CD4-positive, alpha-beta T cell treated with Interleukin-6 at 100 ng/mL for 8 hours (primary cell): ENCODE measurements around the gene ZBTB7C.
A peak's percentile ranks its signal among the peaks of the same experiment; 100 is the strongest.

ENCODE experiments used
- DNase-seq: peaks from one replicate; pipeline ENCODE4 v3.0.0-alpha.2; 2020; ENCODE audit warnings: mixed read lengths, low spot score

The ZBTB7C gene

DNA sequence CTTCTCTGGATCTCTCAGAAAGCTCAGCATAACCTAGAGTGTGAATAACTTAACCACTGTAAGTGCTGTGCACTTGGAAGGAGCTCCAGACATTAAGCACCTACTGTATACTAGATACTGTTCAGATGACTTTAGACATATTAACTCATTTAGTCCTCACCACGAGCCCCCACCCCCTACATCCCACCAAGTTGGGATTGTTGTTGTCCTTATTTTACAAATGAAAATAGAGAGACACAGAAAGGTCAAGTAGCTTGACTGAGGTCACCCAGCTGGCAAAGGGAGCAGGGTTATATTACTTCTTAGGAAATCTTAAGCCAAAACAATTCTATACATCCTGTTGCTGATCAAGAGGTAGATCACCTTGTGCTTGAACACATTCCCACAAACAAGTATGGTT is 244.5 kb downstream of the ZBTB7C start:
- no peak for DNase-seq

DNA sequence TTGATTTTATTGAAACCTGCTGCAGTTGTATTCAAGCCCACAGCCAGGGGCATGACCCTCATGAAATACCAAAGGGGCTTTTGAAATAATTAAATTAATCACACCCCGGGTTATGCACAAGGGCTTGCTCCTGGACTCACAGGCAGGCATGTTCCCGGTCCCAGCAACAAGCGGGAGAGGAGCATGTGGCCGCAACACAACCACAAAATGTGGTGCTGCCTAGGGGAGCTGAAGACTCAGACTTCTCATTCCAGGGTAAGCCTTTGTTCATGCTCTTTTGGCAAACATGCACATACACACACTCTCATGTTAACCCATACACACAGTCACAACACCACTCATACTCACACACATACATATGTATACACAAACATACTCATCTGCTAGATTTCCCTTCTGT is 245.1 kb downstream of the ZBTB7C start:
- DNase-seq = no peak

DNA sequence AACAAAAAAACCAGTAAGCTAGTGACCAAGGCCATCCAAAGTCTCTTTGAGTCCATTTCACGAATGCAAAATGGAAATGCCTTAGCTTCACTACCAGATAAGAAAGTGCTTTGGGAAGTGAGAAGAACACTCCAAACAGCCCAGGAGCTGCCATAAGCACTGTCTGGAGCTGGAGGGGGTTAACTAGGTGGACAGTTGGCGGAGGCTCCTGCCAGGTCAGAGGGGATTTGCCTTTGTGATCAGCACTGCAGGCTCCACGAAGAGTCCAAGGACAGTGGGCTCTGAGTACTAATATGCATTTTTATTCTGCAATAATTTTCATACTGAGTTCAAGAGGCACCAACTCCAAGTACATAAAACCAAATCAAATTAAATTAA is 245.5 kb downstream of the ZBTB7C start:
- no peak for DNase-seq

DNA sequence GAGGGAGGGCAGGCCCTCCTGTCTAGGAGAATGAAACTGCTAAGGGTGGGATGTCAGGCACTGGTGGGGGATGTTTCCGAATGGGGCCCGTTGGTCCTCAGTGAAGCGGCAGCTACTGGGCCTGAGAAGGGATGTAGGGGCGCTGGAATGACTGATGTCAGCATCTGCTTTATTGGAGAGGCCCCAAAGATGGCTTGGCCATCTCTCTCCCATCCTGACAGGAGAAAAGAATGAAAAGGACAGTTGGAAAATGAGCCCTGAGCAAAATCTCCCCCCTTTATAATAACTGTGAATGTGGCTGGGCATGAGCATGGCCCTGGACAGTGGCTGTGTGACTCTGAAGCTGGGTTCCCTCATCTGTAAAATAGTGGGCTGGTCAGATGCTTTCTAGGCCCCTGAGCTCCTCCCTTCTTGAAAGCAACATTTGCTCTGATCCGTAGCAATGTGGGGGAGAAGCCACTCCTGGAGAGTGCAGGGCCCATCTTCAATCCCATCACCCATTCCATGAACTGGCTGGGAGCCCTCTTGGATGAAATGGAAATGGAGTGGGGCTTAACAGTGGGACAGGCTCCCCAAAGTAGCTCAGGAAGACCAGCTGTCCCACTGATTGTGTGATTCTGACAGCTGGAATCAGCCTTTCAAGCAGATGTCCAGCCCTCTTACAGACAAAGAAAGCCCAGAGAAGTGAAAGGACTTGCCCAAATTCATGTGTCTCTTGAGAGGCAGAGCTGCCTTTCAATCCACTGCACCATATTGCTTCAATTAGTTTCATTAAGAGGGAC is 246.0 kb downstream of the ZBTB7C start:
- DNase-seq = no peak

DNA sequence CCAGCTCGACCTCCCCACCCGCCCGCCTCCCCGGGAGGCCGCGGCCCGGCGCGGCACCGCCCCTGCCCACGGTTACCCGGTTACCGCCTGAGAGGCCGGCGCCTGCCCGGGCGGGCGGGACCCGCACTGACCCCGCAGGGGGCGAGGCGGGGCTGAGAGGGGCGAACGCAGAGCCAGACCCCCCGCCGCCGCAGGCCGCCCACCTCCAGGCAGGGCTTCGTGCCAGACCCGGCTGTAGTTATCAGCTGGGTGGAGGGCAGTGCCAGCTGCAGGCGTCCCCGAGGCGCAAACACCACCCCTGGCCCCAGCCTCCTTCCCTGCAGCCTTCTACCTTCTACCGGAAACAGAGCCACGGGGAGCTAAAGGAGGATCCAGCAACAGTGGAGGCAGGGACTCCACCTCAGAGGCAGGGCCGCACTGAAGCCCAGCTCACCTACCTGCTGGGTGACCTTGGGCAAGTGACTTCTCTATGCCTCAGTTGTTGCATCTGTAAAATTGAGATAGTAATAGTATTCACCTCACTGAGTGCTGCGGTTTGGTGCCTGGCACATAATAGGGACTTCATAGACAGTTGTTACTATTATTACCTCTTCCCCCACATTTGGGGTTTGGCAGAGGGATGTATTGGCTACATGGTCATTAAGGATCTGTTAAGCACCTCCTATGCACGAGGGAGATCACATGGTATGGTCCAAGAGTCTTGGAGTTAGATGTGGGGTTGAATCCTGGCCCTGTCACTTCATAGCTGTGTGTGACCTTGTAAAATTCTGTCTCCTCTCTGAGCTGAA is 247.1 kb downstream of the ZBTB7C start:
- no peak for DNase-seq

DNA sequence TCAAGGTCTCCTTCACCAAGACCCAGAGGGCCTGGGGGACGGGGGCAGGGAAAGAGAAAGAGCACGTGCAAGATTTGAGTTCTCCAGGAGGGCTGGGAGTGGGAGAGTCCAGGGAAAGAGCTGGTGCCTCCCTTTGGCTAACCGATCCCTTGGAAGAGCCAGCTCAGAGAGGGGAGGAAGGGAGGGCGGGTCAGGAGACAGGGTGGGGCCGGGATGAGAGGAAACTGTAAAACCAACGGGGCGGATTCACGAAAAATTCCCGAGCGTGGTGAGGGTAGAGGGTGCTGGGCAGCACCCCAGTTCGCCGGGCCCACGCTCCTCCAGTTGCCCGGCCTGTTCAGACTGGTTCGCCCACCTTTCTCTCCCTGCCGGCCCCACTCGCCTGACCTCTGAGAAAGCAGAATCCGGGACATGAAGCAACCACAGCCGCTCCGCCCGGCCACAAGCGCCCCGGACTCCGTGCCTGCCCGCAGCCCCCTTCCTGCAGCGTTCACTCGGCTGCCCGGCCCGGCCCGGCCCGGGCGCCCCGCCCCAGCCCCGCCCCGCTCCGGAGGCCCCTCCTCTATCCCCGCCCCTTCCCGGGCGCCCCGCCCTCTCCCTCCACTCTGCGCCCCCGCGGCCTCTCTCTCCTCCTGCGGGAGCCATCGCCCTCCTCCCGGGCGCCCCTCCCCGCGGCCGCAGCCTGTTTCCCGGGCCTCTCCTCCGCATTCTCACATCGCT is 247.8 kb downstream of the ZBTB7C start:
- peak; percentile 51 for DNase-seq

DNA sequence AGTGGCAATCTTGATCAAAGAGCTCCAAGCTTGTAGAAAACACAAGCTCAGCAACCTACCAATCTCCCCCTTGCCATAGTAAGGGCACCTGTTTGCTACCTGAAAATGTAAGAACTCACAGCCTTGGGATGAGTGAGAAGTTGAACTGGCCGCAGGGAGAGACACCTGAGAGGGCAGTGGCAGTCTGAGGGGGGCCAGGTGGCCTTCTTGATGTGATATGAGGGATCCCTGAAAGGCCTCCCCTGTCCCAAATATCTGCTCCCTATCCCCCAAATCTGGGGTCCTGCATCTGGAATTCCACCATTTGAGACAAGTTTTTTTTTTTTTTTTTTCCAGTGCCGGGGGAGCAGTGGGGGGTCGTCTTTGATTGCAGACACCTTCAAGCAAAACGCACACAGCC is 248.6 kb downstream of the ZBTB7C start:
- DNase-seq = no peak

DNA sequence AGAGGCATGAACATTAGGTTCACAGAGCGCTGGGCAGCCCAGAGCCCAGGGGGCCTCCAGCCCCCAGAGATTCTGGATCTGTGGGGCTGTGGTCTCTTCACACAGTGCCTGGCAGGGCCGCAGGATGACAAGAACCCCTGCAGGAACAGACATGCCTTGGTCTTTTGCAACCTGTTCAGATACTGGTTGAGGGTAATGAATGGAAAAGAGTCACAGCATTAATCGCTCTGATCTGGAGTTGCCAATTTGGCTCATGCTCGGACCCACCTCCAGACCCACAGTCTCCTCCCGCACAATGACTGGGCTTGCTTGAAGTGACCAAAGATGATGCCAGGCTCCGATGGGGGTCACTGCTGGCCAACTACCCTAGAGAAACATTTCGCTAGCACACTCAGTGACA is 249.4 kb downstream of the ZBTB7C start:
- no peak for DNase-seq

DNA sequence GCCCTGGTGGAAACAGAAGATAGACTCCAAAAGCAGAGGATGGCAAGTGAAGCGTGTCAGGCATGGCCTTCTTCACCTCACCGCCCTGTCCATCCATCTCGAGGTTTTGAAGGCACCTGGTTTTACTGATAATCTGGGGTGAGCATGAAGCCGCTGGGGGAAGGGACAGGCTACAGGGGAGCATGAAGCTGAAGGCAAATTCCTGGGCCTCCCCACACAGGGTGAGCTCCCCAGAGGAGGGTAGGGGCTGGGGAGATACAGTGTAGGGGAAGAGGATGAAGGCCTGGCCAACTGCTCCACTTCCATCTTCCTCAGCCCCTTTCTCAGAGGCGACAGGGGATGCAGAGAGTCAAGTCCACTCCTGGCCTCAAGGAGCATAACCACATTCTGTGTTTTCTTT is 250.5 kb downstream of the ZBTB7C start:
- DNase-seq = no peak

DNA sequence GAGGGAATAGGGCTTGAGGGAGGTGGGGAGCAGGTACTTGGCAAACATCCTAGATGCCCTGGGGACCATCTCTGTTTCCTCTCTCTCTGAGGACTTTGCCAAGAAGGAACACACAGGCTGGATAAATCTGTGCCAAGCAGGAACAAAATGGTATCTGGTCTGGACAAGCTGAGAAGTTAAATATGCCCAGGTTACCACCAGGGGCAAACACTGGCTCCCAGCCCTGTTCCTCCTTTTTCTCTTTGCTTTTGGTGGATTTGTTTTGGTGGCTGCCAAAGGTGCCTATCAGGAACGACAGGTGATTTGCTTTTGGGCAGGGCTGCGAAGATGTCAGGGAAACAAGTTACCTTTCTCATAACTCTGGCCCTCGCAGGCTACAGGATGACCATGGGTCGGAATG is 251.2 kb downstream of the ZBTB7C start:
- no peak for DNase-seq

DNA sequence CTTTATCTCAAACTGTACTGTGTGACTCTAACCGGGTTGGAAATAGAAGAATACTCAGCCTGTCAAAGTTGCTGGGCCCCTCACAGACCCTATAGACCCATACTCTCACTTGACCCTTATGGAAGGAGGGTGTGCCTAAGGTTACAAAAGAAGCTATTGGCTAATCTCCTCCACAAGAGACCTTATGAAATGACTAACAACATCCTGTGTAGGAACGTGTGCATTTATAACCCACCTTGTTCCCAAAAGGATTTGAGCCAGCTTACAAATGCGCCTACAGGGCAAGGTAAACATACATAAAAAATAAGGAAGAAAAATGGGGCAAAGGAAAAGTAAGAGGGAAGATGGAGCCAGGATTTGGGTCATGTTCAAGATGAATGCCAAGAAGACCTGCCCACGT is 253.3 kb downstream of the ZBTB7C start:
- no peak for DNase-seq

DNA sequence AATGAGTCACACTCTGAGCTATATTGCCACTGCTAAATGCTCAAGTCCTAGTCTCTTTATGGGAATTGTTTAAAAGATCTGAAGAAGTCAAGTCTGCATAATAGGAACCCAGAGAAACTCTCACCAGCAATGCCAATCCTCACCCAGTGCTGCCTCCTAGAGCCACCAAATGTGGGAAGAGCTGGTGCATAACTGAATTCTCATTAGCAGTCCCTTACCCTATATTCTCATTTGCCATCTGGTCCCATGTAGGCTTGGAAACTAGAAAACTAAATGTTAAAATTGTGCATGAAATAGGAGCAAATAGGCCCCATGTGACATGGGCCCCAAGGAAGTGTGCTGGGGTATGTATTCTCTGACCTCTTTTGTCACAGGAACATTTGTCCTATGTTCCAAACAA is 254.4 kb downstream of the ZBTB7C start:
- no peak for DNase-seq

DNA sequence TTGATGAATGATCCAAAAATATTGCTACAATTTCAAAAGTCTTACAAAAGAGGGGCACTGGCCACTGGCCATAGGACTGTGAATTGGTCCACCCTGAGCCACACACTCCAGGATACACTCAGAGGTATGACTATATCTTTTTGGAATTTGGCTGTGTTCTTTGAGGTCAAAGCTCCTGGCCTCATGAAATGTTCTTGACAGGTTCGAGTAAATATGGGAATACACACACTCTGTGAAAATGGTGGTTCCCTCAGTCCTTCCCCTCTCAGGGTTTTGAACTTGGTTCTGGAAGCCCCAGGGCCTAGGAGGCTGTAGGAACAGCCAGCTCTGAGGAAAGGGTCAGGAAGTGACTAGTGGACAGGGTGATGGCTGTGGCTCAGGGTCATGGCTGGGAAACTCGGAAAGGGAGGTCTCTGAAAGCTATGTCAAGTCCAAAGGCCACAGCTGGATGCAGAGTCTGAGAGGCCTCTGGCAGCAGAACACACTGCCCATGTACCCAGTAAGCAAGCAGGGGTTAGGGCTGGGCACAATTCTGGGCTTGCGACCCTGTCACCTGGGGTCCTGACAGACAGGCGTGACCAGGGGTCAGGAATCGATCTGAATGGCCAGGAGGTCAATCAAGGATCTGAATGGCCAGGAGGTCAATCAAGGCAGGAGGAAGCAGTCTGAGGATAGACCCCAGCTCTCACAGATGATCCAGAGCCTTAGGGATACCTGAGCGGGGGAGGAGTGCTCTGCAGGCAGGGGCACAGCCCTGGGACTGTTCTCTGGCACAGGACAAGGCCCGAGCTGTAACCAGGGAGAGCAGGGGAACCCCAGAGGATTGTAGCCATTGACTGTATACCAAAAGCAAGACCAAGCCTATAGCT is 255.3 kb downstream of the ZBTB7C start:
- DNase-seq = no peak

DNA sequence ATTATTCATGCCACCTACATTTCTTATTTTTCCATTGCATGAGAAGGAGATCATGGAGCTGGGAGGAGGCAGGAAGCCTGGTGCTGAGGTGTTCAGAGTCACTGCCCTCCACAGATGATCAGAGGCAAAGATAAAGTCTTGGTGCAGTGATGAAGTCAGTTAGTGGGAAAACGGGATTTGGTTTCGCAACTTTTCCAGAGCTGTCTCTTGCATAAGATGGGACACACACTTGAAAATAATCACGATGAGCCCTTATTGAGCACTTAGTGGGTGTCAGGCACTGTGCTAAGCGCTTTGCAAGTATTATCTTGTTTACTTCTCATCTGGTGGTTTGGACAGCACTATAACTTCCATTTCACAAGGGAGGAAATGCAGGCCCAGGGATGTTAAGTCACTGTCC is 256.6 kb downstream of the ZBTB7C start:
- DNase-seq = no peak

DNA sequence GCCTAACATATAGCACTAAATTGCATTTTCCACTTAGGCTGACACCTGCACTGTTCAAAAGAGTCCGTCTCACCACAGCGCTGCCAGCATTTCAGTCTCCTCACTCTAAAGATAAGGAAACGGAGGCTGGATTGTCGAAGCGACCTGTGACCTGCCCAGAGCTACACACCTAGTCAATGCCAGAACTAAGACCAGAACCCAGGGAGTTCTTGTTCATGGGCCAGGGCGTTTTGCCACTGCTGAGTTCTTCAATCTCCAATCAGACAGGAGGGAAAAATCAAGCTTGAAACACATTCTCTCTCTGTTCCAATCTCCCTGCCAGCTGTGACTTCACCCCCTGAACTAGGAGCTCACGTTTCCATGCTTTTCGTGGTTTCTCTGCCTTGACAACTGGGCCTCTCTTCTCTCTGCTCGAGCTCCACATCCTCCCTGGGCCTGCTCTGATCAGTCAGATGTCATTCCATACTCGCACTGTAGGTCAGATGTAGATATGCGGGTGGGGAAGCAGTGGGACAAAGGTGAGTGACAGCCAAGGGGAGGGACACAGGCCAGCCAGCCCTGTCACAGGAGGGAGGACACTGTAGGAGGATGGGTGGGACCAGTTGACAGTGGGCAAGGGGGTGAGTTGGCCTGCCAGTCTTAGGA is 257.6 kb downstream of the ZBTB7C start:
- no peak for DNase-seq

DNA sequence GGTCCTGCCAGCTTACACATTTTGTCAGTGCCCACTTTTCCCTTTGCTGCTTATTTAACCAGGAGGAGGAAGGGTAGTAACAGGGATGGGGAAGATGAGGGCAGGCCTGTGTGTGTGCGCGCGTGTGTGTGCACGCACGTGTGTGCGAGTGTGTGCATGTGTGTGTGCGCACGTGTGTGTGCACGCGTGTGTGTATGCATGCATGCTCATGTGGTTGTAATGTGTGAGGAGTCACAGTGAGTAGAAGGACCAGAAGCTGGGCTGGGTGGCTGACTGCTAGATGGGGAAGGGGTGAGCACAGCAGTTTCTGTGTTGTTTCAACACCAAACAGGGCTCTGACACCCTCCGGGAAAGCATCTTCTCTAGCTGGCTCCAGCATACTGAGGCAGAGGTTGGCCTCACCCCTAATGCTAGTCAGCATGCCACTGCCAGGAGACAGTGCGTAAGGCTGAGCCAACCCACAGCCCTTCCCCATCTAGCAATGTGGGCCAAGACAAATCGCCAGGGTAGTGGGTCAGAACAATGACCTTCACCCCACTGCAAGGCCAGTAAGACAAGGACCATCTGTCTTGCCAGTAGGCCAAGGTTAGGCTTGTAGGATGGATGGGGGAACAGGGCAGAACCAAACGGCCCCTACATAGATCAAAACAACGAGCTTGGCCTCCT is 260.0 kb downstream of the ZBTB7C start:
- no peak for DNase-seq

DNA sequence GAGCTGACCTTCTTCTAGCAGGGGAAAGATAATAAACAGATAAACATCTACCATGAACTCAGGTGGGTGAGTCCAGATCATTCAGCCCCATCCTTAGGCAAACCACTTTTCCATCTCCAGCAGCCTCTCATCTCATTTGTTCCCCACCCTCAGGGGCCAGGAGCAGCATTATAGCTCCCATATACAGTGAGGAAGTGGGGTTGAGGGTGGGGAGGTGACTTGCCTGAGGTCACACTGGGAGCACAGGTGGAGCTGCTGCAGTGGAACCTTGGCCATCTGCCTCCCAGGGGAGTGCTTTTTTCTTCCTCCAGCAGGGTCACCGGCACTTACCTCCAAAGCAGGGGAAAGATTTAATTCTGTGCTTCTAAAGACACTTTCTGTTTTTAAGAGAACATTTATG is 266.2 kb downstream of the ZBTB7C start:
- no peak for DNase-seq

DNA sequence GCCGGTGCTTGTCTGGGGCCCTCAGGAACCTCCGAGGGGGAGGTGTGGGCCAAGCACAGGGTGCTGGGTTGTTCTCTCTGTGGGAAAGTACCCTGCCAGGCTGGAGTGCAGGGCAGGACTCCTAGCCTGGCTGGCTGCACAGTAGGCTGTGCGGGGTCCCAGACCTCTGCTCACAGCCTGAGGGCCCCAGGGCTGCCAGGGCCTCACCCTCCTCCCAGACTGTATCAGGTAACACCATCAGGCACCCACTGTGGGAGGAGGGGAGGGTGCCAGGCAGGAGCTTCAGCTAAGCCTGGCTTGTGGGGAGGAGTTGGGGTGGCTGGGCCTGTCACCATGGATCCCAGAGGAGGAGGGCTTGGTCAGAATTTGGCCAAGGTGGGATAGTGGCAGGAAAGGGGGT is 266.8 kb downstream of the ZBTB7C start:
- DNase-seq = no peak

DNA sequence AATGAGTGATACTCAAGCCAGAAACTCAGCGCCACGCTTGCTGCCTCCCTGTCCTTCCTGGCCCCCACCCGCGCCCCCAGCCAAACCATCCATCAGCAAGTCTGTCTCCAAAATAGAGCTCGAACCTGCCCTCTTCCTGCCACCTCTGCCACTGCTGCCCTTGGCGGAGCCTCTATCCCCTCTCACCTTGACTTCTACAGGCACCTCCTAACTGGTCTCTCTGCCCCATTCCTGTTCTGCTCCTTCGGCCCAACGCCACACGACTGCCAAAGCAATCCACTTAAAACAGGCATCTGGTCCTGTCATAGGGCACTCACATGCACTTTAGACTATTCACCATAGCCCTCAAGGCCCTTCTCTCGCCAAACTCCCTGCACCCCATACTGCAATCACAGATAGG is 268.5 kb downstream of the ZBTB7C start:
- DNase-seq = no peak

DNA sequence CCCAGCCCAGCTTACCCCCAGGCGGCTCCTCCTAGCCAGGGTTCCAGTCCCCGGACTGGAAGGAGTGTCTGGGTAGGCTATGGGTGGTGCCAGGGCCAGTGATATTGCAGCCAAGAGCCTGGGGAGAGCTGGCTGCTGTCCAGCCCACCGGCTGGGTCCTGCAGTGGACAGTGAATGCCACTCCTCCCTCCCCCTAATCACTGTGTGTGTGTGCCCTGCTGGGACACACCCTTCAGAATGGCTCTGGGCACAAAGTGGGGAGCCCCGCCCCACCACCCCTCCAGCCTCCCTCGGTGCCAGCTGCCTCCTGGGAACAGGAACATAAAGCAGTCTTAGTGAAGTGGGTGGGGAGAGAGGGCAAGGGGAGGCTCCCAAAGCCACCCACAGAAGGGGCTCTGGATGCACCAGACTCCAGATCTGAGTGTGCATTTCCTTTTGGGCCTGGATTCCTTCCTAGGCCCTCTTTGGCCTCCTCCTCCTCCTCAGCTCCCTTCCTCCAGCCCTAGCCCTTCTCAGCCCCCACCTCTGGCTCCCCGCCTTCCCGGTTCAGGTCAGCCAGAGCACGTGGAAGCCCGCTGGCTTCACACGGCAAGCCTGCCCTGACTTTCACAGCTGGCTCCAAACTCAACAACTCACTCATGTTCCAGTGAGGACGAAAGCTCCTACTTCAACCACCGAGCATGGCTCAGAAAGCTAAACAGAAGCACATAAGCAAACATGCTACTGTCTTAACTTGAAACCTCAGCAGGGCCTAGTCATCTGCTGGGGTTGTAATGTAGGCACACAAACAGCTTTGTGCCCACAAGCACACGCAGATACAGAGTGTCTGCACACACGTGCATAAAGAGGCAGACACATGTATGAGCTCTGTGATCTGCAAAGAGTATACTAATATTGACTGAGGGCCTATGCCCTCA is 269.5 kb downstream of the ZBTB7C start:
- no peak for DNase-seq
